ENCODE measurements around the gene GAS7. TPM values are rescaled to one million over a fixed set of nuclear protein-coding genes. Genes with fewer than 3 reads are reported as not detected.

GAS7 gene
- total and polyA plus RNA-seq, 8 donors: 4.1 to 185 (median 30.5) TPM

DNA sequence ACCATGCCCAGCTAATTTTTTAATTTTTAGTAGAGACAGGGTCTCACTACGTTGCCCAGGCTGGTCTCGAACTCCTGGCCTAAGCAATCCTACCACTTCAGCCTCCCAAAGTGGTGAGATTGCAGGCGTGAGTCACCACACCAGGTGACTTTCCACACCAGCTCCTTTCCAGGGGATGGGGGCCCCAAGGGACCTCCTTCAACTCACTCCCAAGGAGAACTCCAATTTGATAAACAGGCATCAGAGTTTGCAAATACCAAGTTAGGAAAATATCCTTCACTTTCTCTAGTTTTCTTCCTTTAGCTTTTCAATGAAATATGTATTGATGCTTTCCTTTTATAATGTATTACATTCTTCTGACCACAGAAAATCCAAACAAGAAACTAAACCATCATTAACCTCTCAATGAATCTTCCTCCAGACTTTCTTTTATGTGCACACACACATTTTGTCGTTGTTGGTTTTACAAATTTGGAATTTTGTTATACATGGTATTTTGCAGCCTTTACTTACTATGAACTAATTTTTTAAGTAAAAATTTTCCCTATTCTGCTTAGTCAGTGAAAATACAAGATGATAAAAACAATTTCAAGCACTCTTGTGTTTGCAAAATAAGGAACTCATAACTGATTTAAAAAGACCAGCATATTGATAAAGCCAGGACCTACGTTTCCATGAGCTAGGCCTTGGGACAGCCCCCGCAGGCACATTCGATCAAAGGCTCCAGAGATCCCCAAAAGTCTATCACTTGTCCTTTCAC, 32.0 kb downstream of the GAS7 start:
- H3K27ac ChIP-seq: no peak overlapping the region
- H3K9me3 ChIP-seq: no peaks in the 10 kb centered on the region
- H3K36me3 ChIP-seq: no peaks in the 10 kb centered on the region
- TF ChIP-seq POLR2A (IDR thresholded peaks at IDR 0.05) (no peak), EP300 (IDR thresholded peaks at IDR 0.05) (no peak), POLR2AphosphoS5 (IDR thresholded peaks at IDR 0.05) (no peak)
- TF ChIP-seq, protein P1, sequence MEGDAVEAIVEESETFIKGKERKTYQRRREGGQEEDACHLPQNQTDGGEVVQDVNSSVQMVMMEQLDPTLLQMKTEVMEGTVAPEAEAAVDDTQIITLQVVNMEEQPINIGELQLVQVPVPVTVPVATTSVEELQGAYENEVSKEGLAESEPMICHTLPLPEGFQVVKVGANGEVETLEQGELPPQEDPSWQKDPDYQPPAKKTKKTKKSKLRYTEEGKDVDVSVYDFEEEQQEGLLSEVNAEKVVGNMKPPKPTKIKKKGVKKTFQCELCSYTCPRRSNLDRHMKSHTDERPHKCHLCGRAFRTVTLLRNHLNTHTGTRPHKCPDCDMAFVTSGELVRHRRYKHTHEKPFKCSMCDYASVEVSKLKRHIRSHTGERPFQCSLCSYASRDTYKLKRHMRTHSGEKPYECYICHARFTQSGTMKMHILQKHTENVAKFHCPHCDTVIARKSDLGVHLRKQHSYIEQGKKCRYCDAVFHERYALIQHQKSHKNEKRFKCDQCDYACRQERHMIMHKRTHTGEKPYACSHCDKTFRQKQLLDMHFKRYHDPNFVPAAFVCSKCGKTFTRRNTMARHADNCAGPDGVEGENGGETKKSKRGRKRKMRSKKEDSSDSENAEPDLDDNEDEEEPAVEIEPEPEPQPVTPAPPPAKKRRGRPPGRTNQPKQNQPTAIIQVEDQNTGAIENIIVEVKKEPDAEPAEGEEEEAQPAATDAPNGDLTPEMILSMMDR (IDR thresholded peaks at IDR 0.05): no peak
- H3K27me3 ChIP-seq: no peaks in the 10 kb centered on the region
- peaks cover 0 to 11% (median under 1%) of the 10 kb centered on the region in 4 donors for H3K4me1 ChIP-seq
- WGBS, 5 donors: 75 to 83% (median 80%) methylated on average over 7 of the region's 7 CpGs
- no peak for DNase-seq
- intact Hi-C loops (cut with DNase I; ENCODE audit: low total_unique reads): no loop called here
- H3K4me3 ChIP-seq: no peak overlapping the region

DNA sequence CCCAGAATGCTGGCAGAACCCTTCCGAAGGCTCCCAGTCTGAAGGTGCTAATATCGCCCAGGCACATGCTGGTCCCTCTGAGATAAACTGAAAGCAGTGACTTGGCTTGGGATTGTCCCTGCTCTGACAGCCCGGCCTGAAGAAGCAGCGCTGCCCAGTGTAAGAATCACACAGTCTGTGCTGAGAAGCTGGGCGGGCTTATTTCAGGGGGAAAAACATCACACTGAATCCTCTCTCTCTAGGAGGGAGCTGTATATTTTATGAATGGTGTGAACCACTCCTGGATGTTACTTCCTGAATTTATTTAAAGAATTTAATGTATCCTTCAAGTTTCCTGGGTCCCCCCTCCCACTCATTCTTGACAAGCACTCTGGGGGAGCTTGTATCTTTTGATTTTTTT, 36.3 kb downstream of the GAS7 start:
- H3K27ac ChIP-seq: no peak overlapping the region
- H3K4me3 ChIP-seq: no peak overlapping the region
- H3K4me1 ChIP-seq: no peaks in the 10 kb centered on the region
- peak in 1 of 2 donors; percentile 40 for DNase-seq
- WGBS, 5 donors: 66 to 80% (median 73%) methylated on average over 5 of the region's 5 CpGs
- H3K36me3 ChIP-seq: no peaks in the 10 kb centered on the region
- intact Hi-C loops (cut with DNase I; ENCODE audit: low total_unique reads): no loop called here
- H3K9me3 ChIP-seq: no peaks in the 10 kb centered on the region
- TF ChIP-seq, protein P1 (IDR thresholded peaks at IDR 0.05): no peak
- TF ChIP-seq POLR2A (IDR thresholded peaks at IDR 0.05) (no peak), EP300 (IDR thresholded peaks at IDR 0.05) (no peak), POLR2AphosphoS5 (IDR thresholded peaks at IDR 0.05) (no peak)
- H3K27me3 ChIP-seq: no peaks in the 10 kb centered on the region

DNA sequence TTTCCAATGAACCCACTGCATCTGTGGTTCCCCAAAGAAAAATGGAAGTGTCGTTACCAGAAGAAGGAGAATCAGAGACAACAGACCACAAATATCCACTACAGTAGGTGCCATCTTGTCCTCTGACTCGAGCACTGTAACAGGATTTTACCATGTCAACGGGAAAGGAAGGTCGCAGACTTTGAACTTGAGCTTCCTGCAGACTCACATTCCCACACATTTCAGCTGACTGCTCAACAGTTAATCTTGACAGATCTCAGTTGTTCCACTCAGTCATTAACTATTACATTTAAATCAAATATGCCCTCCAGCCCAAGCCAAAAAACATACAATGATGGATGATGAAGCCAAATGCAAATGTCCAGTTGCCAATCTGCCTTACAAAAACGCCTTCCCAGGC, 37.0 kb downstream of the GAS7 start:
- no peak for DNase-seq

DNA sequence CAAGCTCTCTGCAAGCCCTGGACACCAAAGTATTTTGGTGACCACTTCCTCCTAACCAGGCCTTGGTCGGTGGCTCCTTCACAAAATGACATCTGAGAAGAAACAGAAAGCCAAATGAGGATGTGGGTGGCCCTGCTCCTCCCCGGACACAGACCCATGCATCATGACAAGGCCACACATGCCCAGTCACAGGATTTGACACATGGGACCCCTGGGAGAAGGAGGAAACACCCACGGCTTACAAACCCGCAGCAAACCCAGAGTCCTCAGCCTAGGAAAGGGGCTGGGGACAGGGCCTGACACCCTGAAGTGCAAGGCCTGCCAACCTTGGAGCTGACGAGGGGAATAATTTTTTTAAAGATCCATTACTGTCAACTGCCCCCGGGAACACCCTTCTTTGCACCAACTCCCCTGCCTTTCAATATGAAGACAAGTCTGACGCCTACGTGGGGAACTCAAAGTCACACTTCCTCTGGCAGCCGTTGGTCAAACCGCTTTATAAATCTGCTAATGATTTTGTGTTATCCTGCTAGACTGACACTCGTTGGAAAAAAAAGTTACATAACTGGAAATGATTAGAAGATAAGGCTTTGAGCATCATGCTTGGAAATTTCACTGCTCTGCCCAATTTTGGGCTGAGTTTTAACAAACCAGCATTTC, 41.3 kb downstream of the GAS7 start:
- Histone ChIP-seq H3K4me1 (peaks cover 0 to 12% (median 3%) of the 10 kb centered on the region in 4 donors), H3K4me3 (no peak overlapping the region), H3K27me3 (no peaks in the 10 kb centered on the region), H3K36me3 (no peaks in the 10 kb centered on the region), H3K9me3 (no peaks in the 10 kb centered on the region), H3K27ac (peak overlapping the region in 4 of 5 donors; percentile 21 to 62 (median 58))
- peak; percentile 30 to 73 for DNase-seq
- intact Hi-C loops (cut with DNase I; ENCODE audit: low total_unique reads): no loop called here
- 37 to 54% (median 48%) methylated on average over 11 of the region's 11 CpGs for WGBS, 5 donors
- no peak for TF ChIP-seq EP300 (IDR thresholded peaks at IDR 0.05)
- TF ChIP-seq, protein P1 (IDR thresholded peaks at IDR 0.05): no peak
- TF ChIP-seq POLR2AphosphoS5 (IDR thresholded peaks at IDR 0.05): no peak
- no peak for TF ChIP-seq POLR2A (IDR thresholded peaks at IDR 0.05)

More for the DNA sequence above, 37.0 kb downstream of the GAS7 start:
- no peaks in the 10 kb centered on the region for H3K9me3 ChIP-seq
- H3K4me3 ChIP-seq: no peak overlapping the region
- H3K27ac ChIP-seq: no peak overlapping the region
- intact Hi-C loops (cut with DNase I; ENCODE audit: low total_unique reads): no loop called here
- H3K27me3 ChIP-seq: no peaks in the 10 kb centered on the region
- no peaks in the 10 kb centered on the region for H3K36me3 ChIP-seq
- 62 to 79% (median 77%) methylated on average over 5 of the region's 5 CpGs for WGBS, 5 donors
- TF ChIP-seq, protein P1 (IDR thresholded peaks at IDR 0.05): no peak
- TF ChIP-seq POLR2AphosphoS5 (IDR thresholded peaks at IDR 0.05) (no peak), EP300 (IDR thresholded peaks at IDR 0.05) (no peak), POLR2A (IDR thresholded peaks at IDR 0.05) (no peak)
- H3K4me1 ChIP-seq: peaks cover 0 to 4% (median 0%) of the 10 kb centered on the region in 4 donors

All from stomach (tissue), 9 donors.